NCI-H1436 treated with DMSO at 0.1 percent for 48 hours (cell line): ENCODE results near the gene TFDP2.

Experiments used
- DNase-seq: peaks from one replicate; lab custom pipeline; 2025; lab: John Stamatoyannopoulos, UW

Gene TFDP2

GRCh38 chr3:142072816-142073215 lies 76.5 kb downstream of the TFDP2 start:
- no peak for DNase-seq

GRCh38 chr3:142065932-142066331 lies 83.4 kb downstream of the TFDP2 start:
- DNase-seq: no peak

- no peak for DNase-seq
Observed at GRCh38 chr3:142065344-142065743, 84.0 kb downstream of the TFDP2 start.

- DNase-seq: no peak
Observed at GRCh38 chr3:142064454-142064853, 84.9 kb downstream of the TFDP2 start.

- no peak for DNase-seq
Observed at GRCh38 chr3:142057331-142057725, 92.0 kb downstream of the TFDP2 start.

GRCh38 chr3:142056656-142057330 lies 92.6 kb downstream of the TFDP2 start:
- DNase-seq: no peak

GRCh38 chr3:142053835-142054234 lies 95.5 kb downstream of the TFDP2 start:
- no peak for DNase-seq

GRCh38 chr3:142053244-142053643 lies 96.1 kb downstream of the TFDP2 start:
- DNase-seq: no peak

- DNase-seq: no peak
Observed at GRCh38 chr3:142051351-142051750, 98.0 kb downstream of the TFDP2 start.

GRCh38 chr3:142047021-142047369 lies 102.3 kb downstream of the TFDP2 start:
- DNase-seq: no peak

- DNase-seq: no peak
Observed at GRCh38 chr3:142046320-142047020, 102.9 kb downstream of the TFDP2 start.

- DNase-seq: no peak
Observed at GRCh38 chr3:142040941-142041491, 108.3 kb downstream of the TFDP2 start.

GRCh38 chr3:142035308-142035922 lies 113.9 kb downstream of the TFDP2 start:
- DNase-seq: no peak

- DNase-seq: no peak
Observed at GRCh38 chr3:142033292-142033691, 116.1 kb downstream of the TFDP2 start.

- no peak for DNase-seq
Observed at GRCh38 chr3:142031575-142031974, 117.8 kb downstream of the TFDP2 start.

- no peak for DNase-seq
Observed at GRCh38 chr3:142029791-142030190, 119.6 kb downstream of the TFDP2 start.

- DNase-seq: no peak
Observed at GRCh38 chr3:142029052-142029642, 120.2 kb downstream of the TFDP2 start.

GRCh38 chr3:142028243-142028777 lies 121.0 kb downstream of the TFDP2 start:
- DNase-seq: peak; percentile 55

GRCh38 chr3:142027735-142028134 lies 121.6 kb downstream of the TFDP2 start:
- DNase-seq: no peak

GRCh38 chr3:142027300-142027699 lies 122.0 kb downstream of the TFDP2 start:
- no peak for DNase-seq

GRCh38 chr3:142026333-142026732 lies 123.0 kb downstream of the TFDP2 start:
- DNase-seq: no peak

GRCh38 chr3:142022381-142022780 lies 127.0 kb downstream of the TFDP2 start:
- DNase-seq: no peak
